Activated CD8-positive, alpha-beta memory T cell treated with anti-CD3 and anti-CD28 coated beads for 48 hours (primary cell): ENCODE measurements around the gene PIK3C3.
"Not testable (repeated sequence)": the region's sequence is repeated elsewhere in the genome, so short reads cannot be mapped to it uniquely, and the experiment has no call there.

Source experiments
- DNase-seq, 3 experiments: peaks; one replicate each; pipeline ENCODE4 v3.0.0-alpha.2; 2020; ENCODE audit warnings: low read depth in 2 of 3, low spot score in 2 of 3

The PIK3C3 gene

GRCh38 chr18:42068030-42068429 is 113.0 kb downstream of the PIK3C3 start:
- no peak for DNase-seq

- DNase-seq = no peak
These were observed 114.0 kb downstream of the PIK3C3 start for GRCh38 chr18:42069036-42069435.

- DNase-seq = no peak
These were observed 117.4 kb downstream of the PIK3C3 start for GRCh38 chr18:42072407-42072806.

GRCh38 chr18:42074704-42075103 is 119.7 kb downstream of the PIK3C3 start:
- no peak for DNase-seq

- no peak for DNase-seq
These were observed 123.7 kb downstream of the PIK3C3 start for GRCh38 chr18:42078711-42079110.

- DNase-seq = no peak
These were observed 125.3 kb downstream of the PIK3C3 start for GRCh38 chr18:42080340-42080739.

GRCh38 chr18:42082415-42083234 is 127.6 kb downstream of the PIK3C3 start:
- DNase-seq = no peak

GRCh38 chr18:42086288-42086687 is 131.3 kb downstream of the PIK3C3 start:
- DNase-seq = no peak

GRCh38 chr18:42087235-42087634 is 132.2 kb downstream of the PIK3C3 start:
- DNase-seq = no peak

- no peak for DNase-seq
These were observed 132.8 kb downstream of the PIK3C3 start for GRCh38 chr18:42087876-42088275.

- no peak for DNase-seq
These were observed 137.8 kb downstream of the PIK3C3 start for GRCh38 chr18:42092848-42093247.

GRCh38 chr18:42094875-42095274 is 139.8 kb downstream of the PIK3C3 start:
- no peak for DNase-seq

- DNase-seq = no peak
These were observed 140.8 kb downstream of the PIK3C3 start for GRCh38 chr18:42095732-42096377.

GRCh38 chr18:42100248-42100647 is 145.2 kb downstream of the PIK3C3 start:
- no peak for DNase-seq

GRCh38 chr18:42100911-42101310 is 145.9 kb downstream of the PIK3C3 start:
- DNase-seq = no peak

GRCh38 chr18:42105394-42105793 is 150.4 kb downstream of the PIK3C3 start:
- DNase-seq = no peak

GRCh38 chr18:42106784-42107183 is 151.8 kb downstream of the PIK3C3 start:
- no peak for DNase-seq

GRCh38 chr18:42107287-42107686 is 152.3 kb downstream of the PIK3C3 start:
- no peak for DNase-seq

- no peak for DNase-seq
These were observed 152.8 kb downstream of the PIK3C3 start for GRCh38 chr18:42107691-42108450.

- DNase-seq = not testable (repeated sequence)
These were observed 157.1 kb downstream of the PIK3C3 start for GRCh38 chr18:42112147-42112546.

GRCh38 chr18:42112657-42113420 is 157.8 kb downstream of the PIK3C3 start:
- no peak for DNase-seq
